GM23338 (cell line): ENCODE results near the gene OTOG. TPM values are rescaled to one million over a fixed set of nuclear protein-coding genes. Genes with fewer than 3 reads are reported as not detected.

Experiments
- ATAC-seq: fragments of 200-7000 bp; cut with Tn5 transposase; 3 replicates; pipeline ENCODE4 v1.9.1; 2020
- DNase-seq: peaks from one replicate; pipeline ENCODE4 v3.0.0-alpha.2; 2015; ENCODE audit warnings: low spot score
- H2AFZ ChIP-seq: fragments of 200-600 bp; sonication (generic); 2 replicates; pipeline ENCODE4 v1.8.0; 2016; ENCODE audit warnings: antibody characterized with exemption, mild to moderate bottlenecking, moderate library complexity
- H3F3A ChIP-seq: fragments of 200-600 bp; sonication (generic); replicated peaks from 2 replicates; pipeline ENCODE4 v1.8.0; 2017; ENCODE audit warnings: antibody characterized with exemption, mixed run types, low read depth
- H3K27ac ChIP-seq: fragments of 200-600 bp; sonication (generic); 2 replicates; pipeline ENCODE4 v1.6.1; 2016; ENCODE audit warnings: low read depth
- H3K27me3 ChIP-seq: fragments of 200-600 bp; sonication (generic); 2 replicates; pipeline ENCODE4 v1.8.0; 2016; ENCODE audit warnings: mild to moderate bottlenecking, mixed run types, moderate library complexity; ENCODE audit not compliant: insufficient read depth
- H3K36me3 ChIP-seq: fragments of 200-600 bp; sonication (generic); 2 replicates; pipeline ENCODE4 v1.8.0; 2016; ENCODE audit warnings: mild to moderate bottlenecking; ENCODE audit not compliant: insufficient read depth
- H3K4me1 ChIP-seq: fragments of 200-600 bp; sonication (generic); 2 replicates; pipeline ENCODE4 v1.8.0; 2016; ENCODE audit warnings: mild to moderate bottlenecking, moderate library complexity; ENCODE audit not compliant: insufficient read depth
- H3K4me2 ChIP-seq: fragments of 200-600 bp; sonication (generic); 2 replicates; pipeline ENCODE4 v1.7.1; 2017; ENCODE audit warnings: mixed run types
- H3K4me3 ChIP-seq: fragments of 200-600 bp; sonication (generic); 2 replicates; pipeline ENCODE4 v1.6.1; 2016; ENCODE audit warnings: mixed run types
- H3K79me2 ChIP-seq: fragments of 200-600 bp; sonication (generic); replicated peaks from 2 replicates; pipeline ENCODE4 v1.8.0; 2017; ENCODE audit warnings: mild to moderate bottlenecking; ENCODE audit not compliant: insufficient read depth
- H3K9me2 ChIP-seq: fragments of 200-600 bp; sonication (generic); 2 replicates; pipeline ENCODE4 v1.8.0; 2017; ENCODE audit not compliant: insufficient read depth
- H4K20me1 ChIP-seq: fragments of 200-600 bp; sonication (generic); replicated peaks from 2 replicates; pipeline ENCODE4 v1.8.0; 2017; ENCODE audit warnings: mild to moderate bottlenecking; ENCODE audit not compliant: insufficient read depth
- H3K27ac Mint-ChIP-seq: 2 replicates; pipeline ENCODE4 v1.8.0; 2020; ENCODE audit warnings: inconsistent platforms, mild to moderate bottlenecking, moderate library complexity, mixed read lengths
- H3K27me3 Mint-ChIP-seq: 3 replicates; pipeline ENCODE4 v1.8.0; 2022; ENCODE audit warnings: low read depth, mild to moderate bottlenecking, moderate library complexity, mixed read lengths, inconsistent platforms; ENCODE audit not compliant: insufficient read depth, poor library complexity
- H3K36me3 Mint-ChIP-seq: 3 replicates; pipeline ENCODE4 v1.8.0; 2021; ENCODE audit warnings: low read depth, mild to moderate bottlenecking, inconsistent platforms, moderate library complexity, mixed read lengths
- H3K4me1 Mint-ChIP-seq: 3 replicates; pipeline ENCODE4 v1.8.0; 2020; ENCODE audit warnings: mild to moderate bottlenecking, inconsistent platforms, mixed read lengths
- H3K4me3 Mint-ChIP-seq: 3 replicates; pipeline ENCODE4 v1.8.0; 2021; ENCODE audit warnings: moderate library complexity, mild to moderate bottlenecking, inconsistent platforms, mixed read lengths
- H3K9me3 Mint-ChIP-seq: 3 replicates; pipeline ENCODE4 v1.8.0; 2020; ENCODE audit warnings: moderate library complexity, mild to moderate bottlenecking, inconsistent platforms, mixed read lengths
- CREB1 ChIP-seq: fragments of 250-450 bp; sonication (Bioruptor Pico); IDR thresholded peaks from 2 replicates; pipeline ENCODE4 v1.5.0; 2020; ENCODE audit warnings: low read depth, mild to moderate bottlenecking, moderate library complexity
- ETS1 ChIP-seq: IDR thresholded peaks from 2 replicates; pipeline ENCODE4 v1.6.1; 2016; ENCODE audit warnings: antibody characterized with exemption
- EZH2phosphoT487 ChIP-seq: fragments of 200-600 bp; sonication (generic); IDR thresholded peaks from one replicate; pipeline ENCODE4 v1.8.1; 2018; ENCODE audit warnings: antibody characterized with exemption; ENCODE audit not compliant: unreplicated experiment
- NANOG ChIP-seq: IDR thresholded peaks from 2 replicates; pipeline ENCODE4 v1.6.1; 2016; ENCODE audit warnings: antibody characterized with exemption, borderline replicate concordance
- REST ChIP-seq: IDR thresholded peaks from one replicate; pipeline ENCODE4 v1.6.1; 2018; ENCODE audit warnings: antibody characterized with exemption; ENCODE audit not compliant: unreplicated experiment
- STAT1 ChIP-seq: IDR thresholded peaks from one replicate; pipeline ENCODE4 v1.6.1; 2016; ENCODE audit warnings: antibody characterized with exemption; ENCODE audit not compliant: unreplicated experiment
- ZNF114 ChIP-seq: fragments of 250-450 bp; sonication (Bioruptor Pico); IDR thresholded peaks from 2 replicates; pipeline ENCODE4 v1.5.0; 2020; ENCODE audit warnings: mild to moderate bottlenecking, moderate library complexity
- polyA plus RNA-seq: library from polyadenylated mRNA; unstranded; fragments of >200 nt; fragmentation: Nextera tagmentation; extraction: Ambion mirVana; gene quantifications from 2 replicates; pipeline ENCODE4 v1.2.1, GENCODE V29; 2016
- total RNA-seq: library from RNA; depleted of rRNA; stranded (reverse); fragments of >200 nt; shearing (Covaris generic); gene quantifications from 2 replicates; pipeline ENCODE4 v1.2.3, GENCODE V29; 2014

OTOG gene
- total and polyA plus RNA-seq, 2 experiments from 2014 or later: 0.40 to 0.52 TPM

GRCh38 chr11:17611503-17612220, 64.6 kb downstream of the OTOG start (continued):
- TF ChIP-seq REST (no peak), ETS1 (no peak)

- no peak for ATAC-seq
- no peaks in the 10 kb centered on the region for H3K36me3 Mint-ChIP-seq
- H3K4me1 Mint-ChIP-seq: peaks cover 4% of the 10 kb centered on the region; the same call in 2 of the 3 replicates
- TF ChIP-seq REST (no peak), EZH2phosphoT487 (no peak), CREB1 (CRISPR knock-in tag) (no peak), STAT1 (no peak), NANOG (no peak), ZNF114 (CRISPR knock-in tag) (no peak)
These were observed 65.4 kb downstream of the OTOG start for GRCh38 chr11:17612221-17613188.

More at GRCh38 chr11:17612221-17613188, 65.4 kb downstream of the OTOG start:
- DNase-seq: no peak
- Mint-ChIP-seq H3K27me3 (peaks cover 6% of the 10 kb centered on the region), H3K4me3 (no peak overlapping the region), H3K9me3 (no peaks in the 10 kb centered on the region), H3K27ac (no peak overlapping the region)
- Histone ChIP-seq H4K20me1 (no peaks in the 10 kb centered on the region), H3F3A (no peaks in the 10 kb centered on the region), H3K27me3 (no peaks in the 10 kb centered on the region), H2AFZ (no peak overlapping the region), H3K36me3 (no peaks in the 10 kb centered on the region), H3K9me2 (no peaks in the 10 kb centered on the region), H3K4me1 (no peaks in the 10 kb centered on the region), H3K79me2 (no peaks in the 10 kb centered on the region), H3K4me3 (no peak overlapping the region), H3K4me2 (no peak overlapping the region), H3K27ac (no peak overlapping the region)
